Measurements from ENCODE around the gene TTC7B. TPM values are rescaled to one million over a fixed set of nuclear protein-coding genes. Genes with fewer than 3 reads are reported as not detected.

The TTC7B gene
- total RNA-seq, 2 donors from 2014 or later: 25.0 to 40.7 TPM

- no peak for DNase-seq (ENCODE audit: low spot score)
- no peaks in the 10 kb centered on the region for H3K4me1 ChIP-seq (replicated peaks)
- TF ChIP-seq CTCF (IDR thresholded peaks at IDR 0.05) (no peak), POLR2A (IDR thresholded peaks at IDR 0.05) (no peak), POLR2AphosphoS5 (IDR thresholded peaks at IDR 0.05) (no peak)
- intact Hi-C loops (cut with DNase I): no loop called here
- no peaks in the 10 kb centered on the region for H3K36me3 ChIP-seq
- no peak overlapping the region for H3K27ac ChIP-seq
- H3K9me3 ChIP-seq: no peaks in the 10 kb centered on the region
- no peaks in the 10 kb centered on the region for H3K27me3 ChIP-seq (replicated peaks; ENCODE audit: insufficient read depth)
- H3K4me3 ChIP-seq: no peak overlapping the region
- WGBS: 63% methylated on average over 6 of the region's 6 CpGs
Observed at GRCh38 chr14:90652626-90653025, 163.6 kb downstream of the TTC7B start.

- no peak overlapping the region for H3K27ac ChIP-seq
- no peaks in the 10 kb centered on the region for H3K36me3 ChIP-seq
- no peaks in the 10 kb centered on the region for H3K27me3 ChIP-seq (replicated peaks; ENCODE audit: insufficient read depth)
- intact Hi-C loops (cut with DNase I): no loop called here
- 73% methylated on average over 9 of the region's 9 CpGs for WGBS
- no peaks in the 10 kb centered on the region for H3K9me3 ChIP-seq
- TF ChIP-seq CTCF (IDR thresholded peaks at IDR 0.05) (no peak), POLR2A (IDR thresholded peaks at IDR 0.05) (no peak), POLR2AphosphoS5 (IDR thresholded peaks at IDR 0.05) (no peak)
- no peak for DNase-seq (ENCODE audit: low spot score)
- no peak overlapping the region for H3K4me3 ChIP-seq
- no peaks in the 10 kb centered on the region for H3K4me1 ChIP-seq (replicated peaks)
Observed at GRCh38 chr14:90651976-90652560, 164.2 kb downstream of the TTC7B start.

GRCh38 chr14:90651271-90651804 is 164.9 kb downstream of the TTC7B start:
- no peaks in the 10 kb centered on the region for H3K9me3 ChIP-seq
- no peaks in the 10 kb centered on the region for H3K4me1 ChIP-seq (replicated peaks)
- H3K27ac ChIP-seq: no peak overlapping the region
- no peaks in the 10 kb centered on the region for H3K36me3 ChIP-seq
- H3K27me3 ChIP-seq (replicated peaks; ENCODE audit: insufficient read depth): no peaks in the 10 kb centered on the region
- no peak for TF ChIP-seq POLR2A (IDR thresholded peaks at IDR 0.05)
- no peak for TF ChIP-seq CTCF (IDR thresholded peaks at IDR 0.05)
- no peak for TF ChIP-seq POLR2AphosphoS5 (IDR thresholded peaks at IDR 0.05)
- no peak for DNase-seq (ENCODE audit: low spot score)
- no peak overlapping the region for H3K4me3 ChIP-seq
- 68% methylated on average over 5 of the region's 5 CpGs for WGBS
- intact Hi-C loops (cut with DNase I): no loop called here

GRCh38 chr14:90649557-90650135 is 166.6 kb downstream of the TTC7B start:
- H3K36me3 ChIP-seq: no peaks in the 10 kb centered on the region
- H3K9me3 ChIP-seq: no peaks in the 10 kb centered on the region
- WGBS: 93% methylated on average over 3 of the region's 3 CpGs
- no peak overlapping the region for H3K4me3 ChIP-seq
- H3K27ac ChIP-seq: no peak overlapping the region
- no peak for DNase-seq (ENCODE audit: low spot score)
- intact Hi-C loops (cut with DNase I): no loop called here
- no peaks in the 10 kb centered on the region for H3K4me1 ChIP-seq (replicated peaks)
- no peak for TF ChIP-seq POLR2A (IDR thresholded peaks at IDR 0.05)
- no peak for TF ChIP-seq CTCF (IDR thresholded peaks at IDR 0.05)
- TF ChIP-seq POLR2AphosphoS5 (IDR thresholded peaks at IDR 0.05): no peak
- H3K27me3 ChIP-seq (replicated peaks; ENCODE audit: insufficient read depth): no peaks in the 10 kb centered on the region

- DNase-seq (ENCODE audit: low spot score): no peak
- TF ChIP-seq CTCF (IDR thresholded peaks at IDR 0.05): no peak
- Histone ChIP-seq H3K9me3 (no peaks in the 10 kb centered on the region), H3K4me3 (no peak overlapping the region), H3K36me3 (no peaks in the 10 kb centered on the region), H3K27me3 (replicated peaks; ENCODE audit: insufficient read depth) (no peaks in the 10 kb centered on the region), H3K27ac (no peak overlapping the region), H3K4me1 (replicated peaks) (no peaks in the 10 kb centered on the region)
- 36% methylated on average over 4 of the region's 4 CpGs for WGBS
- intact Hi-C loops (cut with DNase I): no loop called here
Observed at GRCh38 chr14:90649083-90649482, 167.1 kb downstream of the TTC7B start.

All from prostate gland (tissue), 2 donors.